ENCODE measurements around the gene ADPGK. TPM values are rescaled to one million over a fixed set of nuclear protein-coding genes. Genes with fewer than 3 reads are reported as not detected.

Gene ADPGK
- total RNA-seq, 1 donor from 2014 or later = 39.1 TPM

DNA sequence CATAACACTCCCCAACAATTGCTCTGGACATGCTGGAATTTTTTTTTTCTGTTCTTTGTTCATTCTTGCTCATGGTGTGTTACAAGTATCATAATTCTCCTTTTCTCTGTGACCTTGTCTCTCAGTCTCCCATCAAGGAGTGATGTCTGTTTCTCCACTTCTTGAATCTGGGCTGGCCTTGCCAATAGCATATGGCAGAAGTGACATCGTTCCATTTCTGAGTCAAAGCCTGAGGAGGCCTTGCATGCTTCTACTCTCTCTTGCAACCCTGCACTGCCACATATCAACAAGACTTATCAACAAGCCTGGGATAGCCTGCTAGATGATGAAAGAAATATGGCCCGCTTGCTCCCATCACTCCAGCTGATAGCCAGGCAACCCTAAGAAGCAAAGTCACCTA is 8.9 kb upstream of the ADPGK start:
- Histone ChIP-seq H3K9me3 (ENCODE audit: control insufficient read depth in 3 of 3, low read length in 3 of 3) (no peaks in the 10 kb centered on the region), H3K27ac (ENCODE audit: low read depth, low read length) (no peak overlapping the region), H3K27me3 (ENCODE audit: control insufficient read depth in 3 of 3, insufficient read depth in 3 of 3, low read length in 3 of 3) (no peaks in the 10 kb centered on the region), H3K4me1 (ENCODE audit: control insufficient read depth in 3 of 3, insufficient read depth in 3 of 3, low read length in 3 of 3) (peaks cover 4 to 10% (median 4%) of the 10 kb centered on the region in 3 donors), H3K36me3 (ENCODE audit: control insufficient read depth in 3 of 3, insufficient read depth in 3 of 3, low read length in 3 of 3) (no peaks in the 10 kb centered on the region), H3K9ac (ENCODE audit: low read depth in 1 of 3, low read length in 3 of 3) (no peak overlapping the region), H3K4me3 (ENCODE audit: low read length in 3 of 3) (no peak overlapping the region)

GRCh38 chr15:72790302-72790910 is 6.8 kb upstream of the ADPGK start:
- Histone ChIP-seq H3K4me3 (ENCODE audit: low read length in 3 of 3) (no peak overlapping the region), H3K36me3 (ENCODE audit: control insufficient read depth in 3 of 3, insufficient read depth in 3 of 3, low read length in 3 of 3) (no peaks in the 10 kb centered on the region), H3K9ac (ENCODE audit: low read depth in 1 of 3, low read length in 3 of 3) (no peak overlapping the region), H3K27ac (ENCODE audit: low read depth, low read length) (no peak overlapping the region), H3K27me3 (ENCODE audit: control insufficient read depth in 3 of 3, insufficient read depth in 3 of 3, low read length in 3 of 3) (no peaks in the 10 kb centered on the region), H3K4me1 (ENCODE audit: control insufficient read depth in 3 of 3, insufficient read depth in 3 of 3, low read length in 3 of 3) (peaks cover 2 to 3% (median 3%) of the 10 kb centered on the region in 3 donors), H3K9me3 (ENCODE audit: control insufficient read depth in 3 of 3, low read length in 3 of 3) (no peaks in the 10 kb centered on the region)

- Histone ChIP-seq H3K4me3 (ENCODE audit: low read length in 3 of 3) (no peak overlapping the region), H3K27ac (ENCODE audit: low read depth, low read length) (no peak overlapping the region), H3K9me3 (ENCODE audit: control insufficient read depth in 3 of 3, low read length in 3 of 3) (no peaks in the 10 kb centered on the region), H3K36me3 (ENCODE audit: control insufficient read depth in 3 of 3, insufficient read depth in 3 of 3, low read length in 3 of 3) (no peaks in the 10 kb centered on the region), H3K9ac (ENCODE audit: low read depth in 1 of 3, low read length in 3 of 3) (no peak overlapping the region), H3K27me3 (ENCODE audit: control insufficient read depth in 3 of 3, insufficient read depth in 3 of 3, low read length in 3 of 3) (no peaks in the 10 kb centered on the region), H3K4me1 (ENCODE audit: control insufficient read depth in 3 of 3, insufficient read depth in 3 of 3, low read length in 3 of 3) (peaks cover 13 to 25% (median 19%) of the 10 kb centered on the region in 3 donors)
These were observed 4.0 kb upstream of the ADPGK start for GRCh38 chr15:72787526-72787925.

GRCh38 chr15:72786676-72787345 is 3.3 kb upstream of the ADPGK start:
- H3K36me3 ChIP-seq (ENCODE audit: control insufficient read depth in 3 of 3, insufficient read depth in 3 of 3, low read length in 3 of 3) = no peaks in the 10 kb centered on the region
- no peak overlapping the region for H3K4me3 ChIP-seq (ENCODE audit: low read length in 3 of 3)
- H3K4me1 ChIP-seq (ENCODE audit: control insufficient read depth in 3 of 3, insufficient read depth in 3 of 3, low read length in 3 of 3) = peaks cover 19 to 32% (median 26%) of the 10 kb centered on the region in 3 donors
- no peaks in the 10 kb centered on the region for H3K27me3 ChIP-seq (ENCODE audit: control insufficient read depth in 3 of 3, insufficient read depth in 3 of 3, low read length in 3 of 3)
- H3K27ac ChIP-seq (ENCODE audit: low read depth, low read length) = no peak overlapping the region
- H3K9me3 ChIP-seq (ENCODE audit: control insufficient read depth in 3 of 3, low read length in 3 of 3) = no peaks in the 10 kb centered on the region
- H3K9ac ChIP-seq (ENCODE audit: low read depth in 1 of 3, low read length in 3 of 3) = no peak overlapping the region

DNA sequence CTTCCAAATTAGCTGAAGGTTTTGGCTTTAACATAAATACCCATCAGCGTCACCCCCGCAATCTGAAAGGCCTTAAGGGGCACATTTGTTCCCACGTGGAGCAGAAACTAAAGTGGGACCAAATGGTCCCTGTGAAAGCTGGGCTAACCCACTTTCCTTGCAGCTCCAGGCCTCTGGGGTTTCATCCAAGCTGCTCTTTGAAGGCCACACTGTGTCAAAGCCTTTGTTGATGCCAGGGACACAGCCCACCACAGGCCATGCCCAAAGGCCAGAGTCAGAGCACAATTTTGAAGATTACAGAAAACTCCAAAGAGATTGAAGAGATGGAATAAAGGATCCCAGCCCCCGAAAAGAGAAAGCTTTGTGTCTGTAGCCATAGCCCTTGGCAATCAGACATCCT is 2.7 kb upstream of the ADPGK start:
- no peak overlapping the region for H3K4me3 ChIP-seq (ENCODE audit: low read length in 3 of 3)
- H3K9ac ChIP-seq (ENCODE audit: low read depth in 1 of 3, low read length in 3 of 3) = peak overlapping the region in 1 of 3 donors; percentile 16
- H3K27ac ChIP-seq (ENCODE audit: low read depth, low read length) = no peak overlapping the region
- H3K4me1 ChIP-seq (ENCODE audit: control insufficient read depth in 3 of 3, insufficient read depth in 3 of 3, low read length in 3 of 3) = peaks cover 21 to 37% (median 29%) of the 10 kb centered on the region in 3 donors
- no peaks in the 10 kb centered on the region for H3K36me3 ChIP-seq (ENCODE audit: control insufficient read depth in 3 of 3, insufficient read depth in 3 of 3, low read length in 3 of 3)
- no peaks in the 10 kb centered on the region for H3K27me3 ChIP-seq (ENCODE audit: control insufficient read depth in 3 of 3, insufficient read depth in 3 of 3, low read length in 3 of 3)
- no peaks in the 10 kb centered on the region for H3K9me3 ChIP-seq (ENCODE audit: control insufficient read depth in 3 of 3, low read length in 3 of 3)

DNA sequence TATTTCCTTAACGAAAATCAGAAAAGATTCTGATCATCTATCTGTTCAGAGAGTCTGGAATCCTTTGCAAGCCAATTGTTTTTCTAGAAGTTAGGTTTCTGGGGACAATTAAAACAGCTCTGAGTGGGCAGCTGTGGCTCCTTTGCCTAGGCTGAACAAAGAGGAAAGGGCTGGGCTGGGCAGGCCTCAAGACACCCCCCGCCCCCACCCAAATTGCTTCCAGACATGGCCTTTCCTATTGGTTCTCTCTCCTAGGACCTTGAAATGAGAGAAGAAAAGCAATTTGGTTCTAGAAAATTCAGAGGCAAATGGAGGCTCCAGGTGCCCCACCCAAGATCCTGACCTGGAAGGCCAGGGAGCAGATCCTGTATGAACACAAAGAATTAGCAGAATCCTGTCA is 2.3 kb upstream of the ADPGK start:
- H3K27me3 ChIP-seq (ENCODE audit: control insufficient read depth in 3 of 3, insufficient read depth in 3 of 3, low read length in 3 of 3) = no peaks in the 10 kb centered on the region
- peak overlapping the region; percentile 93 for H3K27ac ChIP-seq (ENCODE audit: low read depth, low read length)
- H3K9ac ChIP-seq (ENCODE audit: low read depth in 1 of 3, low read length in 3 of 3) = no peak overlapping the region
- peaks cover 0 to 2% (median 0%) of the 10 kb centered on the region in 3 donors for H3K36me3 ChIP-seq (ENCODE audit: control insufficient read depth in 3 of 3, insufficient read depth in 3 of 3, low read length in 3 of 3)
- H3K4me3 ChIP-seq (ENCODE audit: low read length in 3 of 3) = no peak overlapping the region
- H3K4me1 ChIP-seq (ENCODE audit: control insufficient read depth in 3 of 3, insufficient read depth in 3 of 3, low read length in 3 of 3) = peaks cover 21 to 41% (median 29%) of the 10 kb centered on the region in 3 donors
- H3K9me3 ChIP-seq (ENCODE audit: control insufficient read depth in 3 of 3, low read length in 3 of 3) = no peaks in the 10 kb centered on the region

- Histone ChIP-seq H3K27me3 (ENCODE audit: control insufficient read depth in 3 of 3, insufficient read depth in 3 of 3, low read length in 3 of 3) (no peaks in the 10 kb centered on the region), H3K36me3 (ENCODE audit: control insufficient read depth in 3 of 3, insufficient read depth in 3 of 3, low read length in 3 of 3) (peaks cover 0 to 6% (median 0%) of the 10 kb centered on the region in 3 donors), H3K9ac (ENCODE audit: low read depth in 1 of 3, low read length in 3 of 3) (peak overlapping the region in 2 of 3 donors; percentile 2 to 95), H3K9me3 (ENCODE audit: control insufficient read depth in 3 of 3, low read length in 3 of 3) (no peaks in the 10 kb centered on the region), H3K27ac (ENCODE audit: low read depth, low read length) (peak overlapping the region; percentile 93), H3K4me3 (ENCODE audit: low read length in 3 of 3) (no peak overlapping the region), H3K4me1 (ENCODE audit: control insufficient read depth in 3 of 3, insufficient read depth in 3 of 3, low read length in 3 of 3) (peaks cover 22 to 45% (median 29%) of the 10 kb centered on the region in 3 donors)
These were observed 1.9 kb upstream of the ADPGK start for GRCh38 chr15:72785432-72785831.

DNA sequence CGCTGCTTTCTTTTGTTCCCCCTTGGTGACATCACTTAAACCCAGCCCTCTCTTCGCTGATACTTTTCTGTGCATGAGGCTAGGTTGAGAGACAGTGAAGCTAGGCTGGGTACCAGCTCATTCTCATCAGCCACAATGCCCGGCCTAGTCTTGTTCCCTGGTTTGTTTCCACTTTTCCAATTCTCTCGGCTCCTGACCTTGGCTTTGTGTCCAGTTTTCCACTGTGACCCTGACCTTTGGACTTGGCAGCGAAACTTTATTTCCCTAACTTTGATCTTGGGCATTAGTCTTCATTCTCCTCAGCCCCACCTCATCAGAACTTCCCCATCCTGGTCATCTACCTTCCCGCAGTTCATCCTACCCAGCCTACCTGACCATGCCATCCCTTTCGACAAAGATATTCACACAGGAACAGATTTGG is 908 bp upstream of the ADPGK start:
- Histone ChIP-seq H3K4me3 (ENCODE audit: low read length in 3 of 3) (peak overlapping the region; percentile 84 to 97 (median 85)), H3K27me3 (ENCODE audit: control insufficient read depth in 3 of 3, insufficient read depth in 3 of 3, low read length in 3 of 3) (no peaks in the 10 kb centered on the region), H3K27ac (ENCODE audit: low read depth, low read length) (peak overlapping the region; percentile 93), H3K9ac (ENCODE audit: low read depth in 1 of 3, low read length in 3 of 3) (peak overlapping the region; percentile 95 to 97 (median 97)), H3K9me3 (ENCODE audit: control insufficient read depth in 3 of 3, low read length in 3 of 3) (no peaks in the 10 kb centered on the region), H3K4me1 (ENCODE audit: control insufficient read depth in 3 of 3, insufficient read depth in 3 of 3, low read length in 3 of 3) (peaks cover 23 to 45% (median 29%) of the 10 kb centered on the region in 3 donors), H3K36me3 (ENCODE audit: control insufficient read depth in 3 of 3, insufficient read depth in 3 of 3, low read length in 3 of 3) (peaks cover 0 to 6% (median 6%) of the 10 kb centered on the region in 3 donors)

GRCh38 chr15:72783004-72783639 is 436 bp downstream of the ADPGK start:
- H3K9ac ChIP-seq (ENCODE audit: low read depth in 1 of 3, low read length in 3 of 3) = peak overlapping the region; percentile 92 to 97 (median 95)
- peaks cover 23 to 45% (median 29%) of the 10 kb centered on the region in 3 donors for H3K4me1 ChIP-seq (ENCODE audit: control insufficient read depth in 3 of 3, insufficient read depth in 3 of 3, low read length in 3 of 3)
- peak overlapping the region; percentile 84 to 97 (median 85) for H3K4me3 ChIP-seq (ENCODE audit: low read length in 3 of 3)
- no peaks in the 10 kb centered on the region for H3K27me3 ChIP-seq (ENCODE audit: control insufficient read depth in 3 of 3, insufficient read depth in 3 of 3, low read length in 3 of 3)
- no peaks in the 10 kb centered on the region for H3K9me3 ChIP-seq (ENCODE audit: control insufficient read depth in 3 of 3, low read length in 3 of 3)
- H3K36me3 ChIP-seq (ENCODE audit: control insufficient read depth in 3 of 3, insufficient read depth in 3 of 3, low read length in 3 of 3) = peaks cover 0 to 15% (median 6%) of the 10 kb centered on the region in 3 donors
- peak overlapping the region; percentile 93 for H3K27ac ChIP-seq (ENCODE audit: low read depth, low read length)

Data from skeletal muscle tissue (tissue), 4 donors.